Testis (tissue), 3 donors: Measurements from ENCODE around the gene ETS2. TPM values are rescaled to one million over a fixed set of nuclear protein-coding genes. Genes with fewer than 3 reads are reported as not detected.

Experiments
- DNase-seq: peaks from one replicate; pipeline ENCODE4 v3.0.0-alpha.2; 2019
- H3K27ac ChIP-seq, 2 donors: fragments of 200-600 bp; sonication (generic); one replicate each; pipeline ENCODE4 v1.5.1; 2019
- H3K27me3 ChIP-seq: fragments of 200-600 bp; sonication (generic); one replicate; pipeline ENCODE4 v1.5.1; 2019
- H3K36me3 ChIP-seq: fragments of 200-600 bp; sonication (generic); one replicate; pipeline ENCODE4 v1.5.1; 2017; ENCODE audit warnings: low read depth; ENCODE audit errors: missing control alignments
- H3K4me1 ChIP-seq: fragments of 200-600 bp; sonication (generic); one replicate; pipeline ENCODE4 v1.5.1; 2019
- H3K4me3 ChIP-seq, 2 donors: fragments of 200-600 bp; sonication (generic); one replicate each; pipeline ENCODE4 v1.5.1; 2017 to 2019
- H3K9me3 ChIP-seq: fragments of 200-600 bp; sonication (generic); one replicate; pipeline ENCODE4 v1.5.1; 2017
- POLR2A ChIP-seq: fragments of 450-650 bp; IDR thresholded peaks from one replicate; pipeline ENCODE4 v1.6.1; 2017; ENCODE audit warnings: antibody characterized with exemption, mild to moderate bottlenecking, moderate library complexity
- WGBS, 2 donors: methylation state at CpG; one replicate each; pipeline ENCODE4 v1.1.5; 2018; 5-methylcytosine and 5-hydroxymethylcytosine counted together
- intact Hi-C: fragments of 100-400 bp; cut with DNase I; formaldehyde crosslinking; loops from one replicate; pipeline ENCODE4 v1.15.1; 2023; ENCODE audit warnings: low total_unique reads
- polyA plus RNA-seq: library from polyadenylated mRNA; stranded (reverse); fragments of 350-450 nt; fragmentation: Illumina TruSeq; extraction: RNeasy Lipid Tissue Mini Kit (QIAGEN cat#74804); gene quantifications from one replicate; pipeline ENCODE4 v1.2.3, GENCODE V29; 2014; ENCODE audit warnings: low read depth, low replicate concordance; ENCODE audit not compliant: insufficient read depth
- total RNA-seq, 2 donors: library from RNA; depleted of rRNA; stranded (reverse); fragments of >200 nt; gene quantifications; one replicate each; pipeline ENCODE4 v1.2.3, GENCODE V29; 2016
- TF ChIP-seq, protein P1 (sequence below), 3 experiments: fragments of 450-650 bp in 2 of 3; fragments of 200-600 bp in 1 of 3; sonication (generic) in 1 of 3; IDR thresholded peaks; one replicate each; pipeline ENCODE4 v1.5.1; 2016 to 2019; ENCODE audit warnings: antibody characterized with exemption in 3 of 3, mild to moderate bottlenecking in 2 of 3, moderate library complexity in 1 of 3

ETS2 gene
- total and polyA plus RNA-seq, 3 donors from 2014 or later: 13.3 to 19.8 (median 16.2) TPM

- H3K27me3 ChIP-seq: no peaks in the 10 kb centered on the region
- no peaks in the 10 kb centered on the region for H3K9me3 ChIP-seq
- H3K4me3 ChIP-seq: no peak overlapping the region
- no peak for DNase-seq
- no peaks in the 10 kb centered on the region for H3K4me1 ChIP-seq
- 82 to 94% methylated on average over 7 of the region's 7 CpGs for WGBS, 2 donors
- H3K36me3 ChIP-seq: no peaks in the 10 kb centered on the region
- intact Hi-C loops: no loop called here
- H3K27ac ChIP-seq: no peak overlapping the region
- no peak for TF ChIP-seq POLR2A
- TF ChIP-seq, protein P1, sequence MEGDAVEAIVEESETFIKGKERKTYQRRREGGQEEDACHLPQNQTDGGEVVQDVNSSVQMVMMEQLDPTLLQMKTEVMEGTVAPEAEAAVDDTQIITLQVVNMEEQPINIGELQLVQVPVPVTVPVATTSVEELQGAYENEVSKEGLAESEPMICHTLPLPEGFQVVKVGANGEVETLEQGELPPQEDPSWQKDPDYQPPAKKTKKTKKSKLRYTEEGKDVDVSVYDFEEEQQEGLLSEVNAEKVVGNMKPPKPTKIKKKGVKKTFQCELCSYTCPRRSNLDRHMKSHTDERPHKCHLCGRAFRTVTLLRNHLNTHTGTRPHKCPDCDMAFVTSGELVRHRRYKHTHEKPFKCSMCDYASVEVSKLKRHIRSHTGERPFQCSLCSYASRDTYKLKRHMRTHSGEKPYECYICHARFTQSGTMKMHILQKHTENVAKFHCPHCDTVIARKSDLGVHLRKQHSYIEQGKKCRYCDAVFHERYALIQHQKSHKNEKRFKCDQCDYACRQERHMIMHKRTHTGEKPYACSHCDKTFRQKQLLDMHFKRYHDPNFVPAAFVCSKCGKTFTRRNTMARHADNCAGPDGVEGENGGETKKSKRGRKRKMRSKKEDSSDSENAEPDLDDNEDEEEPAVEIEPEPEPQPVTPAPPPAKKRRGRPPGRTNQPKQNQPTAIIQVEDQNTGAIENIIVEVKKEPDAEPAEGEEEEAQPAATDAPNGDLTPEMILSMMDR (IDR thresholded peaks at IDR 0.05): no peak
Measured at GRCh38 chr21:38784458-38785266, 21.1 kb upstream of the ETS2 start.

GRCh38 chr21:38785483-38785882 is 20.2 kb upstream of the ETS2 start:
- Histone ChIP-seq H3K9me3 (no peaks in the 10 kb centered on the region), H3K36me3 (no peaks in the 10 kb centered on the region), H3K4me3 (no peak overlapping the region), H3K27ac (no peak overlapping the region), H3K4me1 (no peaks in the 10 kb centered on the region), H3K27me3 (no peaks in the 10 kb centered on the region)
- no peak for DNase-seq
- WGBS, 2 donors: 61 to 75% methylated on average over 1 of the region's 1 CpG
- intact Hi-C loops: no loop called here
- TF ChIP-seq POLR2A: no peak
- TF ChIP-seq, protein P1 (IDR thresholded peaks at IDR 0.05): no peak

DNA sequence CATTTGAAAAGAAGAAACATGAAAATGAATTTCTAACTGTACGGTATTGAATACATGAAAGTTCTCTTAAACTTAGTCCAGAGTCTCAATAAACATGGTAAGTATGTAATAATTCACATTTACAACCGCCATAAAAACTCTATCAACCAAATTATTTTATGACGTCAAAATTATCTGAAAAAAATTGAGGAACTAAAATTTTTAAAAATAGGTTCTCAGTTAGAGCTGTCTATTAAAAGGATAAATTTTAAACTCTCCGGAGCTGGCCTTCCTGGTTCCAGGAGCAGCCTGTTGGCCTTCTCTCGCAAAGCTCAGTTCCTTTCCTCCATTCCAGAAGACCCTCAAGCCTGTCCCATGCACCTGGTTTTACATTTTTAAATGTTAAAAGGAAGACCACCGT is 18.7 kb upstream of the ETS2 start:
- no peak for DNase-seq
- TF ChIP-seq POLR2A: no peak
- TF ChIP-seq, protein P1 (IDR thresholded peaks at IDR 0.05): no peak
- H3K4me1 ChIP-seq: no peaks in the 10 kb centered on the region
- no peak overlapping the region for H3K27ac ChIP-seq
- H3K4me3 ChIP-seq: no peak overlapping the region
- 69 to 75% methylated on average over 6 of the region's 6 CpGs for WGBS, 2 donors
- H3K36me3 ChIP-seq: no peaks in the 10 kb centered on the region
- intact Hi-C loops: no loop called here
- H3K9me3 ChIP-seq: no peaks in the 10 kb centered on the region
- no peaks in the 10 kb centered on the region for H3K27me3 ChIP-seq

DNA sequence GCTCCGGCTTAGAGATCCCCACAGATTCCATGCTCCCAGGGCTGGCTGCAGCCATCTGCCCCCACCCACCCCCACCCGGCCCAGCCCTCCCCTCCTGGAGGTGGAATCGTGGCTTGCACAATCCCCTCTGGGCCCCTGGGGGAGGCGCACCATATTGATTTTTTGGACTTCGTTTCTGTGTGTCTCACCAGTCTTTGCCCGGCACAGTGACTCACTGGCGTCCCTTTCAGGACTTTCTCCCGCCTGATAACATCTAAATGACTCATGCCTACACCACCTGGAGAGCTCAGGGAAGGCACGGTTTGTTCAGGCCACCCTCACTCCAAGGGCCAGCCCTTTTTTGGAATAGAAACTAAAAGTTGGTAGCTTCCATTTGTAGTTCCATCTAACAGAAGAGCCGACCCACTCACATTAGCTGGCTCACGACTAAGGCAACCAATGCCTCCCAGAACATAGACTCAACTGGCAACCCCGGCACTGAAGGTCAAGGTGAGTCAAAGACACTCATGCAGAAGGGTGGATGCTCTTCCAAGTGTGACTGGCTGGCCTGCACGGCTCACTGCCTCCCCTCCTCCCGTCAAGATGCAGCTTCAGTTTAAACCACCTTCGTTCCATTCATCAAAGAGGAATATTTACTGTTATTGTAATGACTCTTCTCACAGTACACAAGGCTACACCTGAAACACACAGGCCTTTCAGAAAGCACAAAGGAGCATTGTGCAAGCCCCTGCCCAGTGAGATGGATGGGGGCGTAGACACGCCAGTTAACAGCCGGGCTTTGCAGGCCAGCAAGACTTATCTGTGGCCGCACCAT is 18.1 kb upstream of the ETS2 start:
- Histone ChIP-seq H3K9me3 (no peaks in the 10 kb centered on the region), H3K36me3 (no peaks in the 10 kb centered on the region), H3K27ac (no peak overlapping the region), H3K4me1 (no peaks in the 10 kb centered on the region), H3K4me3 (no peak overlapping the region), H3K27me3 (no peaks in the 10 kb centered on the region)
- WGBS, 2 donors: 71% methylated on average over 12 to 19 of the region's 19 CpGs
- intact Hi-C loops: no loop called here
- TF ChIP-seq POLR2A: no peak
- TF ChIP-seq, protein P1 (IDR thresholded peaks at IDR 0.05): no peak
- no peak for DNase-seq
